ENCODE measurements around the gene FLRT1. TPM values are rescaled to one million over a fixed set of nuclear protein-coding genes. Genes with fewer than 3 reads are reported as not detected.

FLRT1 gene
- total and polyA plus RNA-seq, 2 experiments from 2014 or later, result 0.76 to 1.1 TPM

- no peaks in the 10 kb centered on the region for H3K9me2 ChIP-seq (ENCODE audit: insufficient read depth)
- TF ChIP-seq ZNF331 (CRISPR knock-in tag; IDR thresholded peaks at IDR 0.05; ENCODE audit: low read depth) (no peak), EZH2phosphoT487 (IDR thresholded peaks at IDR 0.05; ENCODE audit: unreplicated experiment) (no peak), NANOG (IDR thresholded peaks at IDR 0.05; ENCODE audit: borderline replicate concordance) (no peak), CTCF (conservative IDR thresholded peaks at IDR 0.05; ENCODE audit: low read depth in 2 of 2) (no peak), STAT1 (IDR thresholded peaks at IDR 0.05; ENCODE audit: unreplicated experiment) (no peak), CREB1 (CRISPR knock-in tag; IDR thresholded peaks at IDR 0.05; ENCODE audit: low read depth) (no peak), REST (IDR thresholded peaks at IDR 0.05; ENCODE audit: unreplicated experiment) (no peak), ZNF462 (CRISPR knock-in tag; IDR thresholded peaks at IDR 0.05) (no peak), ETS1 (IDR thresholded peaks at IDR 0.05) (no peak), ZNF114 (CRISPR knock-in tag; IDR thresholded peaks at IDR 0.05) (no peak), POLR2AphosphoS5 (IDR thresholded peaks at IDR 0.05; ENCODE audit: low read depth) (no peak), EZH2 (IDR thresholded peaks at IDR 0.05; ENCODE audit: low read depth, unreplicated experiment) (no peak), JUNB (IDR thresholded peaks at IDR 0.05; ENCODE audit: unreplicated experiment) (no peak)
- no peak overlapping the region for H3K4me3 ChIP-seq
- ATAC-seq (peak; percentile 24), DNase-seq (ENCODE audit: low spot score) (no peak)
- no peaks in the 10 kb centered on the region for H3K79me2 ChIP-seq (replicated peaks; ENCODE audit: insufficient read depth)
- no peaks in the 10 kb centered on the region; the same call in 1 of the 2 replicates for H4K20me1 ChIP-seq (replicated peaks; ENCODE audit: insufficient read depth)
- no peak overlapping the region for H2AFZ ChIP-seq
- H3K27ac Mint-ChIP-seq, result no peak overlapping the region
- H3K36me3 ChIP-seq (ENCODE audit: insufficient read depth), result no peaks in the 10 kb centered on the region
- H3K27me3 ChIP-seq (ENCODE audit: insufficient read depth), result peaks cover 90% of the 10 kb centered on the region
- 0 out of 2 replicates have a peak, but pooled peaks cover 11% of the 10 kb centered on the region for H3F3A ChIP-seq (replicated peaks; ENCODE audit: low read depth)
- peaks cover 27% of the 10 kb centered on the region for H3K4me1 Mint-ChIP-seq
- peaks cover 14% of the 10 kb centered on the region; the same call in 1 of the 2 replicates for H3K4me1 ChIP-seq (ENCODE audit: insufficient read depth)
- no peak overlapping the region for H3K4me3 Mint-ChIP-seq
- no peaks in the 10 kb centered on the region for H3K9me3 Mint-ChIP-seq
- no peaks in the 10 kb centered on the region for H3K36me3 Mint-ChIP-seq (ENCODE audit: low read depth)
- no peak overlapping the region for H3K27ac ChIP-seq (ENCODE audit: low read depth)
- peaks cover 39% of the 10 kb centered on the region for H3K27me3 Mint-ChIP-seq (ENCODE audit: insufficient read depth, low read depth, poor library complexity)
- peak overlapping the region; percentile 55; the same call in 1 of the 2 replicates for H3K4me2 ChIP-seq
These were observed 17.3 kb downstream of the FLRT1 start for GRCh38 chr11:64052938-64053622.
